GM10266 (cell line): ENCODE data around the gene YKT6.
"Not testable (repeated sequence)": the region's sequence is repeated elsewhere in the genome, so short reads cannot be mapped to it uniquely, and the experiment has no call there.

Source experiments
- DNase-seq: peaks from one replicate; pipeline ENCODE4 v3.0.0; 2012; ENCODE audit errors: extremely low spot score
- TF ChIP-seq, protein P1 (sequence below): IDR thresholded peaks from 2 replicates; pipeline ENCODE4 v1.5.1; 2012; ENCODE audit warnings: mild to moderate bottlenecking, low read depth; ENCODE audit not compliant: control insufficient read depth, insufficient read depth; ENCODE audit errors: missing control alignments

The YKT6 gene

DNA sequence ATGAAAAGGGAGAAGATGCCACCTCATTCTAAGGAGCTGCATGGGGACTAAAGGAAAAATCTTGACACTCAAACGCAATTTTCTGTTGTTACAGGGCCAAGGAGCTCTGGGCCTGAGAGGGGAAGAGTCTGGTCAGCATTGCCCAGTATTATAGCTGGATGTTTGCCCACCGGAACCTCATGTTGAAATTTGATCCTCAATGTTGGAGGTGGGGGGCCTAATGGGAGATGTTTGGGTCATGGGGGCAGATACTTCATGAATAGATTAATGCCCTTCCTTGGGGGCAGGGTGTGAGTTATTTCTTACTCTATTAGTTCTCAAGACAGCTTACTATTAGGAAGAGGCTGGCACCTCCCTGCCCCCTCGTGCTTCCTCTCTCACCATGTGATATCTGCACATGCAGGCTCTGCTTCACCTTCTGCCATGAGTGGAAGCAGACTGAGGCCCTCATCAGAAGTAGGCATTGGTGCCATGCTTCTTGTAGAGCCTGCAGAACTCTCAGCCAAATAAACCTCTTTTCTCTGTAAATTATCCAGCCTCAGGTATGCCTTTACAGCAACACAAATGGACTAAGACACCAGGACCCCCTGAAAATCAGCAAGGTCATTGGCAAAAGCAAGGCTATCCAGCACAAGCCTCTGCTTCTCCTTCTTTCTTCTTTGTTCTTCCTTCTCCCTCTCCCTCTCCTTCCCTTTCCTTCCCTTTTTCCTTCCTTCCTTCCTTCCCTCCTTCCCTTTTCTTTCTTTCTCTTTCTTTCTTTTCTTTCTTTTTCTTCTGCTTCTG lies 26.7 kb upstream of the YKT6 start:
- no peak for DNase-seq
- TF ChIP-seq, protein P1, sequence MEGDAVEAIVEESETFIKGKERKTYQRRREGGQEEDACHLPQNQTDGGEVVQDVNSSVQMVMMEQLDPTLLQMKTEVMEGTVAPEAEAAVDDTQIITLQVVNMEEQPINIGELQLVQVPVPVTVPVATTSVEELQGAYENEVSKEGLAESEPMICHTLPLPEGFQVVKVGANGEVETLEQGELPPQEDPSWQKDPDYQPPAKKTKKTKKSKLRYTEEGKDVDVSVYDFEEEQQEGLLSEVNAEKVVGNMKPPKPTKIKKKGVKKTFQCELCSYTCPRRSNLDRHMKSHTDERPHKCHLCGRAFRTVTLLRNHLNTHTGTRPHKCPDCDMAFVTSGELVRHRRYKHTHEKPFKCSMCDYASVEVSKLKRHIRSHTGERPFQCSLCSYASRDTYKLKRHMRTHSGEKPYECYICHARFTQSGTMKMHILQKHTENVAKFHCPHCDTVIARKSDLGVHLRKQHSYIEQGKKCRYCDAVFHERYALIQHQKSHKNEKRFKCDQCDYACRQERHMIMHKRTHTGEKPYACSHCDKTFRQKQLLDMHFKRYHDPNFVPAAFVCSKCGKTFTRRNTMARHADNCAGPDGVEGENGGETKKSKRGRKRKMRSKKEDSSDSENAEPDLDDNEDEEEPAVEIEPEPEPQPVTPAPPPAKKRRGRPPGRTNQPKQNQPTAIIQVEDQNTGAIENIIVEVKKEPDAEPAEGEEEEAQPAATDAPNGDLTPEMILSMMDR: no peak

DNA sequence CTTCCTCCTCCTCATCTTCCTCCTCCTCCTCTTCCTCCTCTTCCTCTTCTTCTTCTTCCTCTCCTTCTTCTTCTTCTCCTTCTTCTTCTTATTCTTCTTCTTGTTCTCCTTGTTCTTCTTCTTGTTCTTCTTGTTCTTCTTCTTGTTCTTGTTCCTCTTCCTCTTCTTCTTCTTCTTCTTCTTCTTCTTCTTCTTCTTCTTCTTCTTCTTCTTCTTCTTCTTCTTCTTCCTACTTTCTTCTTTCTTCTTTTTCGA lies 26.2 kb upstream of the YKT6 start:
- DNase-seq: not testable (repeated sequence)

DNA sequence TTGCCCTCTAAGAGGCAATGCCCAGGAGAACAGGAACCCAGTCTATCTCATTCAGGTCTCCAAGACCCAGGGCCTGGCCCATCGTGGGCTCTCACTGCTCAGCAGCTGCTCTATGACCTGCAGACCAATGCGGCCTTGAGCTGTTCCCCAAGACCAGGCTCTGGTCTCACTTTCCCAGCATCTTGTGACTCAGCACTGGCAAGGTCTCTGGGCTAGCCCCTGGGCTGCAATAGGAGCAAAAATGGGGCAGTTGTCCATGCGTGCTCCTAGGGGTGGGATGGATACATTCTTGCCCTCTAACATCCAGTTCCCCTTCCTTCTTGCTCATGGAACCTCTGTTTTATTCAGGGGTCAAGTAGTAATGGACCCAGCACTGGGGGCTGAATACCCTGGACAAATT lies 25.0 kb upstream of the YKT6 start:
- no peak for DNase-seq
- TF ChIP-seq, protein P1: no peak

DNA sequence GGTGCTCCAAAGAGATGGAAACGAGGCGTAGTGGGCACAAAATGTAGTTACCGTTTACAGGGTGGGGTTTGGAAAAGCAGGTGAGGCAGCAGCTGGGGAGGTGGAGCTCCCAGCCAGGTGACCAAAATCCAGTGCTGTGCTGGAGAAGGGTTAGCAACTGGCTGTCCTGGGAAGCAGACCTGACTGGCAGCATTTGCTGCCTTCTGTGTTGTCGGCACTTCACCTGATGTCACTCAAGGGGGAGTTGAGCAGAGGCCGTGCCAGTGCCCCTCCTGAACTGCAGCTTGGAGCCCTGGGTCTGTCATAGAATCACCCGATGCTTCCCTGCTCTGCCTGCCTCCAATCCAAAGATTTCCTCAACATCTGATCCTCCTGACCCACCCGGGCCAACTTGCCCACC lies 24.3 kb upstream of the YKT6 start:
- no peak for DNase-seq
- TF ChIP-seq, protein P1: no peak

DNA sequence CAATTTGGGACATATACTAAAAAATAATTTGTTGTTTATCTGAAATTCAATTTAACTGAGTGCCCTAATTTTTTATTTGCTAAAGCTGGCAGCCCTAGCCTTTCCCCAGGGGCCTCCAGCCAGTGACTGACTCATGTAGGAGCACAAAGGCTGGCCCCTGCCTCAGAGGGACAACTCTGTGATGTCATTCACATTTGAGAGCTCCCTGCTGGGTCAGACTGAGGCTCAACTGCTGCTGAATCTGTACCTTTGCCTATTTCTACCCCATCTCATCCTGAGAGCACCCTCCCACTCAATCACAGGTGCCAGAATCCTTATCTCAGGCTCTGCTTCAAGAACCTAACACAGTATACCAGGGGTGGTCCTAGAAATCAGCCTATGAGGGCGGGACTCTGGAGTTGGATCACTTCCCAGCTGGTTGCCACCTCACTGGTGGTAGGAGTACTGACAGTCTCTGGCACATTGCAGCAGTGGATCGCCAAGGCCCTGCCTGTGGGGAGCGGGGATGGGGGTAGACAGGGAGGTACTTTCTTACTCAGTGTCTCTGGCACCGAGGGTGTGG lies 23.1 kb upstream of the YKT6 start:
- TF ChIP-seq, protein P1: no peak
- no peak for DNase-seq

DNA sequence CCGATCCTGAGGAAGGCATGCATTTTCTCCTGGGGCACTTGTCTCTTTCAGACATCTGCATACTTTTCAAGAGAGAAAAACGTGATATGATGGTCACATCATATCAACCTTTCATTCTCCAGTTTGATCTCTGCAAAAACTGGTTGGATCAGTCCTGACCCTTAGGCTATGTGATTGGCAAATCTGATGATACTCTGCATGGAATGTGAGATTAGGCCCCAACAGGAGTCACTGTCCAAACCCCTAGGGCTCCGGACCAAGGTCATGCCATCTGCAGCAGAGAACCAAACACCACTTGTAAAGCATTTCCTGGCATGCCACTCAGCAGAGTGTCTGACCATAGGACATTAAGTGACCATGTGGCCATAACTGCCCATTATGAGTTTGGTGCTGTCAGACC lies 20.1 kb upstream of the YKT6 start:
- TF ChIP-seq, protein P1: no peak

DNA sequence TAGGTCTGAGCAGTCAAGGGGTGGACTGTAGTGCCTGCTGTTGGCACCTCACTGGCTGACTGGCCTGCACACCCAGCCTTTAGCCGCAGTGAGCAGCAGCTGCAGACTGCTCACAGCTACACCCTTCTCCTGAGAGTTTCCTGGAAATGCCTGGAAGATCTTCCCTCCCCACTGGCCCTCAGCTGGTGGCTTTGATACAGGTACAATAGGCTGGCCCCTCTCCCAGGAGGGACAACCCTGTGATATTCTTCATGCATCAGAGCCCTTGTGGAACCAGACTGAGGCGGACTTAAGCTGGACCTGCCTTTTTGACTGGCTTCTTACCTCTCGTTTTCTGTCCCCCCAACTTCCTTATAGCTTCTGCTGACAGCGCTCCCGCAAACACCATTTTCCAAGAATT lies 18.0 kb upstream of the YKT6 start:
- no peak for DNase-seq
- TF ChIP-seq, protein P1: no peak

More for the DNA sequence above, 20.1 kb upstream of the YKT6 start:
- no peak for DNase-seq

DNA sequence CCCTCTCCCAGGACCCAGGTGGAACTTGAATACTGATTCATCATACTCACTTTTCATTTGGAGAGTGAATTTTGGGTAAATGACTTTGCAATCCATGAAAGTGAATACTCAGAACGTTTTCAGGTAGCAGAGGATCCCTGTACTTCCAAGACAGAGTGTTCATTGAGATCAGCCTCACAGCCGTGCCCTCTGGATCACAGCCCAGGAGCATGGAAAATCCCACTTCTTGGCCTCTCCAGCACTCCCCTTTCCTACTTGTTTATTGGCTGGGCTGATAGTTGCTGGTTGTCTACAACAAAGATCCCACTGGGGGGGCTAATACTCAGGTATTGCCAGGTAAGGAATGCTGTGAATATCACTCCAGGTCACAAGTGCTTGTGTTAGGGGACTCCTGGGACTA lies 17.4 kb upstream of the YKT6 start:
- TF ChIP-seq, protein P1: no peak
- DNase-seq: no peak
